CD4-positive, alpha-beta memory T cell (primary cell): ENCODE measurements around the gene THSD7B. TPM values are rescaled to one million over a fixed set of nuclear protein-coding genes. Genes with fewer than 3 reads are reported as not detected.
"Not testable (repeated sequence)": the region's sequence is repeated elsewhere in the genome, so short reads cannot be mapped to it uniquely, and the experiment has no call there.

Experiments
- CTCF ChIA-PET: fragments of 350-600 bp; sonication (Branson Sonifier 250); formaldehyde crosslinking; loops from one replicate; lab custom pipeline; 2021; ENCODE audit warnings: inconsistent platforms; ENCODE audit not compliant: partially characterized antibody; lab: Charles Lee
- POLR2A ChIA-PET: fragments of 350-600 bp; sonication (Branson Sonifier 250); formaldehyde crosslinking; loops from one replicate; lab custom pipeline; 2021; ENCODE audit not compliant: partially characterized antibody; lab: Charles Lee
- DNase-seq, 5 donors: peaks; one replicate each; pipeline versions ENCODE4 v3.0.0 to v3.0.0-alpha.2; 2020 to 2022; ENCODE audit warnings: mixed read lengths in 1 of 5
- H3K27ac ChIP-seq: one replicate; pipeline ENCODE4 v1.7.0; 2013; ENCODE audit warnings: low read depth, low read length
- H3K27me3 ChIP-seq: 2 replicates; pipeline ENCODE4 v1.7.0; 2013; ENCODE audit warnings: mild to moderate bottlenecking, low read length, moderate library complexity; ENCODE audit not compliant: insufficient read depth
- H3K36me3 ChIP-seq: 2 replicates; pipeline ENCODE4 v1.7.0; 2013; ENCODE audit warnings: mild to moderate bottlenecking, low read length, moderate library complexity; ENCODE audit not compliant: insufficient read depth
- H3K4me1 ChIP-seq: 2 replicates; pipeline ENCODE4 v1.7.0; 2013; ENCODE audit warnings: mild to moderate bottlenecking, low read length, moderate library complexity; ENCODE audit not compliant: insufficient read depth
- H3K4me3 ChIP-seq, 2 donors: one replicate each; pipeline ENCODE4 v1.7.0; 2013; ENCODE audit warnings: low read length in 2 of 2, mild to moderate bottlenecking in 1 of 2
- H3K9me3 ChIP-seq, 2 donors: one replicate each; pipeline ENCODE4 v1.7.0; 2013; ENCODE audit warnings: low read length in 2 of 2, control low read depth in 1 of 2; ENCODE audit not compliant: control insufficient read depth in 1 of 2
- H3K27ac Mint-ChIP-seq, 7 donors: one replicate each; pipeline ENCODE4 v1.8.0; 2020 to 2021; ENCODE audit warnings: mixed read lengths in 7 of 7, mild to moderate bottlenecking in 6 of 7, inconsistent platforms in 3 of 7, moderate library complexity in 3 of 7
- H3K27me3 Mint-ChIP-seq, 2 donors: one replicate each; pipeline ENCODE4 v1.8.0; 2020 to 2021; ENCODE audit warnings: mixed read lengths in 2 of 2
- H3K36me3 Mint-ChIP-seq, 2 donors: one replicate each; pipeline ENCODE4 v1.8.0; 2020 to 2021; ENCODE audit warnings: mixed read lengths in 2 of 2, inconsistent platforms in 1 of 2, mild to moderate bottlenecking in 1 of 2
- H3K4me1 Mint-ChIP-seq, 4 donors: one replicate each; pipeline ENCODE4 v1.8.0; 2020 to 2021; ENCODE audit warnings: mixed read lengths in 4 of 4, mild to moderate bottlenecking in 1 of 4
- H3K4me3 Mint-ChIP-seq, 8 donors: one replicate each; pipeline ENCODE4 v1.8.0; 2020 to 2021; ENCODE audit warnings: mixed read lengths in 8 of 8, mild to moderate bottlenecking in 7 of 8, moderate library complexity in 6 of 8, inconsistent platforms in 3 of 8
- H3K9me3 Mint-ChIP-seq, 8 donors: one replicate each; pipeline ENCODE4 v1.8.0; 2020 to 2021; ENCODE audit warnings: mixed read lengths in 8 of 8, mild to moderate bottlenecking in 5 of 8, inconsistent platforms in 3 of 8, moderate library complexity in 1 of 8
- intact Hi-C: fragments of 100-400 bp; cut with micrococcal nuclease; formaldehyde crosslinking; loops from one replicate; pipeline ENCODE4 v1.15.1; 2023
- polyA plus RNA-seq, 2 donors: library from polyadenylated mRNA; unstranded; fragments of 300-500 nt; fragmentation: Illumina TruSeq; gene quantifications; one replicate each; pipeline ENCODE4 v1.2.3, GENCODE V29; 2021
- total RNA-seq, 2 experiments: library from RNA; stranded (reverse); gene quantifications; one replicate each; pipeline ENCODE4 v1.2.3, GENCODE V29; 2021

Gene THSD7B
- total and polyA plus RNA-seq, 4 experiments from 2014 or later: not detected

DNA sequence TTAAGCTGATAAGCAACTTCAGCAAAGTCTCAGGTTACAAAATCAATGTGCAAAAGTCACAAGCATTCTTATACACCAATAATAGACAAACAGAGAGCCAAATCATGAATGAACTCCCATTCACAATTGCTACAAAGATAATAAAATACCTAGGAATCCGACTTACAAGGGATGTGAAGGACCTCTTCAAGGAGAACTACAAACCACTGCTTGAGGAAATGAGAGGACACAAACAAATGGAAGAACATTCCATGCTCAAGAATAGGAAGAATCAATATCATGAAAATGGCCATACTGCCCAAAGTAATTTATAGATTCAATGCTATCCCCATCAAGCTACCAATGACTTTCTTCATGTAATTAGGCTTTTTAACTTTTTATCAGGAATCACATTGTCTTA lies 934.9 kb downstream of the THSD7B start:
- H3K36me3 Mint-ChIP-seq, H3K4me1 Mint-ChIP-seq, CTCF ChIA-PET, H3K4me3 ChIP-seq, DNase-seq, H3K9me3 Mint-ChIP-seq, H3K27me3 ChIP-seq, H3K4me3 Mint-ChIP-seq, H3K36me3 ChIP-seq, H3K4me1 ChIP-seq, H3K27me3 Mint-ChIP-seq, H3K27ac ChIP-seq, intact Hi-C loops, POLR2A ChIA-PET, H3K27ac Mint-ChIP-seq, H3K9me3 ChIP-seq: not testable (repeated sequence)

DNA sequence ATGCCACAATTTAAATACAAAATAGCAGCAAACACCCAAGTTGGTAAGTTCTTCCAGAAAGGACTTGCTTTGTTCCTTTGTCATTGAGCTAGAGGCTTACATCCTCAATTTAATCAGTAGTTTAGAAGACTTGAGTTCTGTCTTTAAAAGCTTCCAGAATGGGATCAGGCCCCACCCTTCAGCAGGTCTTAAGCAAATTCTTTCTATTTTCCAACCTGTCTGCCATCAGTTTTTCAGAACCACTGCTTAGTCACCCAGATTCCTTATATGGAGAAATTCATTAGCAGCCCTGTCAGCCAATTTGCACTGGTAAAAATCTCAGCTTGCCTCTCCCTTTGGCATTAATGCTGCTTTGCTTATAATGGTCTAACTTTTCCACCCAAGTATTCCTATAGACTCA lies 935.3 kb downstream of the THSD7B start:
- Mint-ChIP-seq H3K4me3 (no peak overlapping the region), H3K27me3 (no peaks in the 10 kb centered on the region), H3K27ac (no peak overlapping the region), H3K4me1 (no peaks in the 10 kb centered on the region), H3K9me3 (peaks cover 0 to 10% (median 4%) of the 10 kb centered on the region in 8 donors), H3K36me3 (no peaks in the 10 kb centered on the region)
- ChIA-PET POLR2A (no interaction called here), CTCF (no interaction called here)
- intact Hi-C loops: no loop called here
- Histone ChIP-seq H3K27ac (no peak overlapping the region), H3K36me3 (no peaks in the 10 kb centered on the region), H3K27me3 (no peaks in the 10 kb centered on the region), H3K9me3 (no peaks in the 10 kb centered on the region), H3K4me1 (no peaks in the 10 kb centered on the region), H3K4me3 (no peak overlapping the region)
- no peak for DNase-seq

DNA sequence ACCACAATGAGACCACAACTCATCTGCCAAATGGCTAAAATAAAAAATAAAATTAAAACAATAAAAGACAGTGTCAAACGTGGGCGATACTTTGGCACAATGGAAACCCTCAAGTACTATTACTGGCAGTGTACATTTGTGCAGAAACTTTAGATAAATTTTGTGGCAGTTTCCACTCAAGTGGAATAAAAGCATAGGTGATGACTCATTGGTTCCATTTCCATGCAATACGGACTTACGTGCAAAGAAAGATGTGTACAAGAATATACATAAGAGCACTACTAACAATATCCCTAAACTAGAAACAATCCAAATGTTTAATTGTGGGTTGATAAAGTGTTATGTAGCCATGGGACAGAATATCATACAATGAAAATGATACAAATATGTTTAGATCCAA lies 940.0 kb downstream of the THSD7B start:
- H3K4me3 Mint-ChIP-seq: no peak overlapping the region
- H3K9me3 Mint-ChIP-seq: peaks cover 0 to 14% (median 4%) of the 10 kb centered on the region in 8 donors
- Histone ChIP-seq H3K9me3 (no peaks in the 10 kb centered on the region), H3K4me3 (no peak overlapping the region), H3K36me3 (no peaks in the 10 kb centered on the region), H3K27ac (no peak overlapping the region), H3K4me1 (no peaks in the 10 kb centered on the region), H3K27me3 (no peaks in the 10 kb centered on the region)
- H3K27me3 Mint-ChIP-seq: no peaks in the 10 kb centered on the region
- DNase-seq: no peak
- intact Hi-C loops: no loop called here
- ChIA-PET CTCF (no interaction called here), POLR2A (no interaction called here)
- H3K36me3 Mint-ChIP-seq: no peaks in the 10 kb centered on the region
- no peaks in the 10 kb centered on the region for H3K4me1 Mint-ChIP-seq
- H3K27ac Mint-ChIP-seq: no peak overlapping the region

GRCh38 chr2:137706786-137707613 lies 941.7 kb downstream of the THSD7B start:
- no peaks in the 10 kb centered on the region for H3K4me1 Mint-ChIP-seq
- ChIA-PET POLR2A (no interaction called here), CTCF (no interaction called here)
- Histone ChIP-seq H3K27ac (no peak overlapping the region), H3K4me1 (no peaks in the 10 kb centered on the region), H3K4me3 (no peak overlapping the region), H3K9me3 (no peaks in the 10 kb centered on the region), H3K36me3 (no peaks in the 10 kb centered on the region), H3K27me3 (no peaks in the 10 kb centered on the region)
- H3K9me3 Mint-ChIP-seq: peaks cover 1 to 17% (median 7%) of the 10 kb centered on the region in 8 donors
- DNase-seq: no peak
- intact Hi-C loops: no loop called here
- no peaks in the 10 kb centered on the region for H3K36me3 Mint-ChIP-seq
- H3K27ac Mint-ChIP-seq: no peak overlapping the region
- H3K27me3 Mint-ChIP-seq: no peaks in the 10 kb centered on the region
- H3K4me3 Mint-ChIP-seq: no peak overlapping the region

DNA sequence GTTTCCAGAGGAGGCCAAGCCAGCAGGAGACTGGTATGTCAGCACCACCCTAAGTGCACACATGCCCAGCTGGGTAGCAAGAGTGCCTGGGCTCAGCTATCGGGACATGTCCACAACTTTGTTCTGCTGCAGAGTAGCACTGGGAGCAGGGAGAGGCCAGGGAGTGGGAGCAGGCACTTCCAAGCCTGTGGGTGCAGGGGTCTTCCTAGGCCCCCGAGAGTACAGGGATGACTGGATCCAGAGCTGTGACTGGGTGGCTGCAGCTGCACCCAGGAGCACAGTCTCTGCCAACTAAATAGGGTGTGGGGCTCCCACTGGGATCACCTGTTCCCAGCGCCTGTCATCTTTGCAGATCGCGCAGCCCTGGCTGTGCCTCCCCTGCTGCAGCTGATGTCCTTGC lies 943.0 kb downstream of the THSD7B start:
- Histone ChIP-seq H3K9me3 (no peaks in the 10 kb centered on the region), H3K4me3 (no peak overlapping the region), H3K27me3 (no peaks in the 10 kb centered on the region), H3K27ac (no peak overlapping the region), H3K36me3 (no peaks in the 10 kb centered on the region), H3K4me1 (no peaks in the 10 kb centered on the region)
- no peaks in the 10 kb centered on the region for H3K36me3 Mint-ChIP-seq
- H3K9me3 Mint-ChIP-seq: peaks cover 1 to 14% (median 7%) of the 10 kb centered on the region in 8 donors
- DNase-seq: no peak
- H3K27ac Mint-ChIP-seq: no peak overlapping the region
- CTCF ChIA-PET: no interaction called here
- POLR2A ChIA-PET: no interaction called here
- no peak overlapping the region for H3K4me3 Mint-ChIP-seq
- intact Hi-C loops: no loop called here
- H3K4me1 Mint-ChIP-seq: no peaks in the 10 kb centered on the region
- no peaks in the 10 kb centered on the region for H3K27me3 Mint-ChIP-seq

GRCh38 chr2:137715731-137716191 lies 950.4 kb downstream of the THSD7B start:
- no peak overlapping the region for H3K27ac Mint-ChIP-seq
- POLR2A ChIA-PET: no interaction called here
- CTCF ChIA-PET: no interaction called here
- H3K9me3 Mint-ChIP-seq: peaks cover 0 to 6% (median 2%) of the 10 kb centered on the region in 8 donors
- intact Hi-C loops: no loop called here
- Histone ChIP-seq H3K27ac (no peak overlapping the region), H3K36me3 (no peaks in the 10 kb centered on the region), H3K4me1 (no peaks in the 10 kb centered on the region), H3K9me3 (no peaks in the 10 kb centered on the region), H3K27me3 (no peaks in the 10 kb centered on the region), H3K4me3 (no peak overlapping the region)
- H3K27me3 Mint-ChIP-seq: no peaks in the 10 kb centered on the region
- H3K4me3 Mint-ChIP-seq: no peak overlapping the region
- no peaks in the 10 kb centered on the region for H3K4me1 Mint-ChIP-seq
- DNase-seq: no peak
- no peaks in the 10 kb centered on the region for H3K36me3 Mint-ChIP-seq

DNA sequence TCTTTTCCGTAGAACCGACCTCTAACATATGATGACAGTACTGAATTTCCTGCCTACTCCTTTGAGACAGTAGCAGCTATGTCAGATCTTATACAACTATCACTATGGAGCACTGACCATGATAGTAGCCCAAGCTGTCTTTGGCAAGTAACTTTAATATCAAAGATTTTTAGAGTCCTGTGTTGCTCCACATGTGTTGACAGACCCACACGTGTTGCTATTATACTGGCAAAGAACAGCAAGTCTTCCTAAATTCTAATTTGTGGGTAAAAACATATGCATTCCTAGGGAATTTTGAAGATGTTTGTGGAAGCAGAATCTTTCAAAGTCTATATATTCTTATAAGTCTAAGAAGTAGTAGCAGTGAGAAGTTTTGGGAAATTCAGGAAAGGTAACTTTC lies 953.4 kb downstream of the THSD7B start:
- no peak overlapping the region for H3K4me3 ChIP-seq
- no peaks in the 10 kb centered on the region for H3K36me3 ChIP-seq
- intact Hi-C loops: no loop called here
- no peaks in the 10 kb centered on the region for H3K36me3 Mint-ChIP-seq
- no peak for DNase-seq
- no peak overlapping the region for H3K27ac ChIP-seq
- no peak overlapping the region for H3K27ac Mint-ChIP-seq
- CTCF ChIA-PET: no interaction called here
- H3K27me3 Mint-ChIP-seq: no peaks in the 10 kb centered on the region
- H3K4me1 ChIP-seq: no peaks in the 10 kb centered on the region
- no peaks in the 10 kb centered on the region for H3K27me3 ChIP-seq
- peaks cover 0 to 10% (median 2%) of the 10 kb centered on the region in 8 donors for H3K9me3 Mint-ChIP-seq
- POLR2A ChIA-PET: no interaction called here
- no peak overlapping the region for H3K4me3 Mint-ChIP-seq
- H3K9me3 ChIP-seq: no peaks in the 10 kb centered on the region
- no peaks in the 10 kb centered on the region for H3K4me1 Mint-ChIP-seq
